Measurements from ENCODE around the gene UNC119. TPM values are rescaled to one million over a fixed set of nuclear protein-coding genes. Genes with fewer than 3 reads are reported as not detected.
"Not testable (repeated sequence)": the region's sequence is repeated elsewhere in the genome, so short reads cannot be mapped to it uniquely, and the experiment has no call there.

UNC119 gene
- total RNA-seq, 1 donor from 2014 or later, result 26.2 TPM

- not testable (repeated sequence) for DNase-seq (ENCODE audit: low spot score)
Observed at GRCh38 chr17:28522281-28522680, 30.1 kb downstream of the UNC119 start.

GRCh38 chr17:28521311-28522085 lies 30.9 kb downstream of the UNC119 start:
- no peak for DNase-seq (ENCODE audit: low spot score)

DNA sequence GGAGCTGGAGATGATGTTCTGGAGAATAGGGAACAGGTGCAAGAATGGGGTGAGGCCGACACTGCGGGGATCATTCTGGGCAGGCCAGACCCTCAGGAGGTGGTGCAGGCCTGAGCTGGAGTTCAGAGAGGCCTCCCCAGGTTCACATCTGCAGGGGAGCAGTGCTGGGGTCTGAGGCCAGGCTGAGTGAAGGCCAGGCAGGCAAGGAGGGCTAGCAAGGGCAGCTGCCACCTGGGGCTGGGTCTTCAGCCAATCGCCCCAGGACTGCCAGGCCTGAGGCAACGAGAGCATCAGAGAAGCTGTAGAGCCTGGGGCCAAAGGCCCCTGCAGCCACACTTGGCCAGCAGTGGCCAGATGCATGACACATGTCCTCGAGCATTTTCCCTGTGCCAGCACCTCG lies 31.7 kb downstream of the UNC119 start:
- DNase-seq (ENCODE audit: low spot score), result no peak

- no peak for DNase-seq (ENCODE audit: low spot score)
Observed at GRCh38 chr17:28519236-28519635, 33.2 kb downstream of the UNC119 start.

DNA sequence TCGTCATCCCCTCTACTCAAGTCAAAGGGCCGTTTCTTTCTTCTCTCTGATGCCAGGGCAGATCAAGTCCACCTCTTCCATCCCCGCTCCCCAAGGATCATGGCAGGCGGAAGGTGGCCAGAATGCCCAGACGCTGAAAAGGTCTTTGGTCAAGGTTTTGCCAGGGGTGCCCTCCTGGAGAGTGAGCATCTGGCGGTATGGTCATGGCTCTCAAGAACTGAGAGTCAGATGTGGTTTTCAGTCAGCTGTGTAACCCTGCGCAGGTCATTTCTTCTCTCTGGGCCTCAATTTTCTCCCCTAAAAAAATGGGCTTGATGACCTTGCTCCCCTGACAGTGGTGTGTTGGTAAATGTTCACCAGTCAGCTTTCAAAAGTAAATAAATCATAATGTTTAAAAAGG lies 33.8 kb downstream of the UNC119 start:
- no peak for DNase-seq (ENCODE audit: low spot score)

GRCh38 chr17:28518132-28518531 lies 34.3 kb downstream of the UNC119 start:
- DNase-seq (ENCODE audit: low spot score), result no peak

GRCh38 chr17:28515518-28515917 lies 36.9 kb downstream of the UNC119 start:
- no peak for DNase-seq (ENCODE audit: low spot score)

- no peak for DNase-seq (ENCODE audit: low spot score)
Observed at GRCh38 chr17:28514561-28515002, 37.8 kb downstream of the UNC119 start.

DNA sequence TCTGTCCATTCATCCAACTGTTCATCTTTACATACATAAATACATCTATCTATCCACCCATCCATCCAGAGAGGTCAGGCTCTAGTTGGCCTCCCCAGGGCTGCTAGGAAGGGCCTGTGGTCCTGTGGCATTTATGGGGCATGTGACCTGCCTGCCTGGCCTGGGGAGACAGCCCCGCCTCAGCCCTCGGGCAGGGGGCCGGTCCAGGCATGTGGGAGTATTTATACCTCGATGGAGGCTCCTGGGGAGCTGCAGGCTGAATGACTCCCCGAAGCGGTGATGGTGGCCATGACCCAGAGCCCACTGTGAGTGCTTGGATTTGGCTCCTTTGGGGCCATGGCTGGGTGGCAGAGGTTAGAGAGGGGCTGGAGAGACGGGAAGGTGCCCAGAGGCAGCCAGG lies 38.9 kb downstream of the UNC119 start:
- no peak for DNase-seq (ENCODE audit: low spot score)

GRCh38 chr17:28511858-28512461 lies 40.5 kb downstream of the UNC119 start:
- no peak for DNase-seq (ENCODE audit: low spot score)

DNA sequence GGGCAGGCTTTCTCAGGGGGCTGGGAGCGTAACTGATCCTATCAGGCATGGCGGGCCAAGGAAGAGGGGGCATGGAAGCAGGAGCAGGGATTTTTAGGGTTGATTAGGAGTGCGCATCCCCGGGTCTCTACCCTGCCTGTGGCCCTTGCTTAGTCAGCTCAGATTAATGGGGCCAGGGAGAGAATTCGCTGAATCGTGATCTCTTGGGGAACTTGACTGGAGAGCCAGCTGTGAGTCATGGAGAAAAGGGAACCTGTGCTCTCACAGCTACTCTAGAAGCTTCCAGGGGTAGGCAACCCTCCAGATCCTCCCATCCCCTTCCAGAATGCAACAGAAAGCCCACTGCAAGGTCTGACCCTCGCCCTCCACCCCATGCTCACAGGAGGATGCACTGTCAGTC lies 42.6 kb downstream of the UNC119 start:
- no peak for DNase-seq (ENCODE audit: low spot score)

DNA sequence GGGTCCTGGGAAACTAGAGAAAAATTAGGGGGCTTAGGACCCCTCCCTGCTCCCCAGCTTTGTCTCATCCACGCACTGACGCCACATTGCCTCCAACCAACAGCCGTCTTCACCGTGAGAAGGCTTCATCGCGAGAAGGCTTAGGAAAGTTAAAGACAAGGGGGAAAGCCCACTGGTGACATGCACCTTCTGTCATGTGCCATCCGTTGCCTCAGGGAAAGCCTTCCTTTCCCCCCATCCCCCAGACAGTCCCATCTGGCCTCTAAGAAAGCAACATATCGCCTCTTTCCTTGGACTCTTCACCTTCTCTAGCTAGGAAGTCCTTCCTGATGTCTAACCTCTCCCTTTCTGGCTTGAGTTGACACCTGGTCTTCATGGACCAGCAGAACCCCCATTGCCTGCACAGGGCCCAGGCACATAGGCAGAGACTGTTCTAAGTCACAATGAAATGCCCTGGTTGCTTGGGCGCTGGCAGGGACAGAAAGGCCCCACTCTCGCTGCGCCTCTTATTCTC lies 44.2 kb downstream of the UNC119 start:
- no peak for DNase-seq (ENCODE audit: low spot score)

- DNase-seq (ENCODE audit: low spot score), result peak; percentile 55
Observed at GRCh38 chr17:28507567-28508203, 44.7 kb downstream of the UNC119 start.

DNA sequence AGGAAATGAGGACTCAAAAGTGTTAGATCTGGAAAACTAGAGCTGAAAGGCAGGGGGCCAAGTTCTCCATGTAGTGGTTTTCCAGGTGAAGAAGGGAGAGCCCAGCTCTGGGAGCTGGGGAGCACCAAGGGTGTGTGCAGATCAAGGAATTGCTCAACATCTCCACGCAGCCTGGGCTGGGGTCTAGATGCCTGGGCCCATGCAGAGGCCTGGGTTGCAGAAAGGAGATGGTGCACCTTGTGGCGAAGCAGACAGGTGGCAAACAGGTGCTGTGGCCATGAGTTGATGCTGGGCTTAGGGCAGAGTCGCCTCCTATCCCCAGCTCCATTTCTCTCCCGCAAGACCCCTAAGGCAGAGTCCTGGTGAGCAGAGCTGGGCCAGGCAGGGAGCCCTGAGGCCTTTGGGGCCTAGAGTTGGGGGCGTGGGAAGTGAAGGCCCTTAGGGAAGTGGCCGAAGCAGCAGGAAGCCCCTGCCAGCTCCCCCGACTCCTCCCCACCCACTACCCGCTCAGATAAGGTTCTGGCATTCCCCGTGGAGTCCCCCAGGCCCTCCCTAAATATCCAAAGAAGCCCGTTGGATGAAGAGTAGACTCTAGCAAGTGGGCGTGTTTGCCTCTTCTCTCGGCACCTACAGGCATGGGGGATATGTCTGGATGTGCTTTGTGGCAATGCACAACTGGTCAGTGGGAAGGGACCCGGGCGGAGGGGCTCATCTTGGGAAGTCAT lies 45.5 kb downstream of the UNC119 start:
- no peak for DNase-seq (ENCODE audit: low spot score)

DNA sequence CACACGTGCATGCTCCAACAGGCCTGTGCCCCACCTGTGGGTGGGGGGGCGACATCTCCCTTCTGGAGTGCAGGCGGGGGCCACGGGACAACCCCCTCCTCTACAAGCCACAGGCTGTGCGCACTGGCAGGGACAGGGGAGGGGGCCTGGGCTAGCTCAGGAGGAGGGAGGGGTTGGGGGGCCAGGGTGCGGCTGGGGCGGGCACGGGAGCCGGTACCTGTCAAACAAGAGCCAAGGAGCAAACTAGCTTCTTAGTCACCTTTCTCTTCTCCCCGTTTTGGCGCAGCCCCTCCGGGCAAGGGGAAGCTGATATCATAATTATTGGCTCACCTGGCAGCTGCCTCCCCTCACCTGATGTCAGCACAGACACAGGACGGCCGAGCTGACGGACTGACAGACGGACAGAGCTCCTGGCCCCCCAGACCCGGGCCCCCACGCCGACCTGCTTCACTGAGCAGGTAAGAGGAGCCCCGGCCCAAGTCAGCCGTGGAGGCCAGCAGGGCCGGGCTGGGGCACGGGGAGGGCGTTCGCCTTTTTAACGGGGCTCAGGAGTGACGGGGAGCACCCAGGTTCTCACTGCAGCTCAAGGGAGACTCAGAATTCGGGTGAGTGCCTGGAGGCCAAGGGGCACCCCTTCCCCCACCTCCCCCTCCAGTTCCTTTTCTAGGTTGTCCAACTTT lies 46.3 kb downstream of the UNC119 start, which contains the start of gene FOXN1:
FOXN1 (plus strand) TSS at position 363 of the 680 bp plus-strand sequence. CDS start 17,622 bp downstream, outside the sequence.
- no peak for DNase-seq (ENCODE audit: low spot score)

- no peak for DNase-seq (ENCODE audit: low spot score)
Observed at GRCh38 chr17:28503420-28503819, 49.0 kb downstream of the UNC119 start.

DNA sequence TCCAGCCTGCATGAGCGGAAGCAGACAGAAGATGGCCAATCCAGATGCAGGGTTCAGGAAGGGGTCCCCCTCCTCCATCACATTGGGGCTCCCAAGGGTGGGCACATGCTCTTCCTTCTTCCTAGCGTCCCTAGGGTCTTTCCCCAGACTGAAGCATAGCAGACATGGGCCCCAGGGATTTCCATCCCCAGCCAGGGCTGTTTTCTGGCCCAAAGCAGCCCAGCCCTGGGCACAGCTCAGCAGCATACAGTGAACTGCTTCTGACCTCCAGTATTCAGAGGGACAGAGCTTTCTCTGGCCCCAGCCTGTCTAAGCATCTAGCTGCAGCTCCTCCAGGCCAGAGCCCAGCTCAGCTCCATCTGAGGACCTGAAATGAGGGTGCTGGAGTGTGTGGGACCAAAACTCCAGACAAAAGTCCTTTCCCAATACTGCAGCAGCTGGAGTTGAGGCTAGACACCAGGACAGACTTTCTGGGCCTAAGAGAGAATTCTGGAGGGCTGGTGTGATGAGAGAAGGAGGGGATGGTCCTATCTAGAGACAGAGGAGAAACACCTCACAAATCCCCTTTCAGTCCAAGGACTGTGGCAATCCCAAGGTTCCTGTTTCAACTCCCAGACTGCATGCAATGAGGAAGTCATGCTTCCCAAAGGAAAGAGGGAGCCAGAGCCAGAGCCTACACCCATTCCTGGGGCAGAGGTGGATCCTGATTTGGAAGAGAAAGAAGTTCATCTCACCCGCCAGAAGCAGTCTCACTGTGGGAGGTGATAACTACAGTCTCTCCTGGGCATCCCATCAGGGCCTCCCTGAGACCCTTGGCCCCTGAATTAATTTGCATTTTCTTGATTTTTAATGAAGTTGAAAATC lies 50.8 kb downstream of the UNC119 start:
- DNase-seq (ENCODE audit: low spot score), result no peak

GRCh38 chr17:28500712-28501379 lies 51.6 kb downstream of the UNC119 start:
- DNase-seq (ENCODE audit: low spot score), result no peak

- no peak for DNase-seq (ENCODE audit: low spot score)
Observed at GRCh38 chr17:28499684-28500357, 52.6 kb downstream of the UNC119 start.
